NCI-H1105 treated with DMSO at 0.1 percent for 48 hours (cell line): ENCODE measurements around the gene RDX.

Source experiments
- DNase-seq: peaks from one replicate; lab custom pipeline; 2025; lab: John Stamatoyannopoulos, UW

The RDX gene

DNA sequence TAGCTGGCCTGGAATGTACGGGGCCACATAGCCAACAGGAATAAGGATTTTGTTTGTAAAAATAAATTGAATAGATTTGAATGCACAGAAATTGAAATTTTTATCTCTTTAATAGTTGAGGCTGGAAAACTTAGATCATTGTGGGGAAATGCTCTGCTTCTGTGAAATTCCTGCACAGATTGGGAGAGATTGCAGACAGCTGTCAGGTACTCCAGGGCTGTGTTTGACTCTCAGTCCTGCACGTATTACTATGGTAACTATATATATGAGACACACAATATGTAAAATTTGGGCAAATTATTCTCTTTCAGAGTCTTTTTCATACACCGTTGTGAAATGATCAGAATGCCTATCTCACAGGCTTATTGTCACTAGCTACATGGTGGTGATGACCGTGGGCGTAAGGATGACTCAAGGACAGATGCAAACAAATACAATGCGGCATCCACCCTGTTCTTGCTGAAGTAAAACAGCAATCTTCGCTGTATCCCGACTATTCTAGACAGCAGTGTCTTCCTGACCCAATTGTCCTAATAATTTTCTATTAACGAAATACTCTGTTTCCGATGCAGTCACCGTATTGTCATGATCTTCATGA is 123.8 kb downstream of the RDX start:
- DNase-seq: no peak

DNA sequence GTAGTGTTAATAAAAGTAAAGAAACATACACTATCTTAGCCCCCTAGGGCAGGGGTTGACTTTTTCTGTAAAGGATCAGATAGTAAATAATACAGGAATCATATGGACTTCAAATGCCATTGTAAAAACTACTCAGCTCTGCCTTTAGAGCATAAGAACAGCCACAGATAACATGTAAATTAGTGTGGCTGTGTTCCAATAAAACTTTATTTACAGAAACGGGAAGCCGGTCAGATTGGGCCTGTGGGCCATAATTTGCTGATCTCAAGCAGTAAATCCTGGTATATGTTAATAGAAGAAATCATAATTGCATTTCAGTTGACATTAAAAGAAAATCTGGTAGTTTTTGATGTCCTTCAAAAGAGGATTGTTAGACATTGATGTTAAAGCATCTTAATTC is 126.7 kb downstream of the RDX start:
- no peak for DNase-seq

DNA sequence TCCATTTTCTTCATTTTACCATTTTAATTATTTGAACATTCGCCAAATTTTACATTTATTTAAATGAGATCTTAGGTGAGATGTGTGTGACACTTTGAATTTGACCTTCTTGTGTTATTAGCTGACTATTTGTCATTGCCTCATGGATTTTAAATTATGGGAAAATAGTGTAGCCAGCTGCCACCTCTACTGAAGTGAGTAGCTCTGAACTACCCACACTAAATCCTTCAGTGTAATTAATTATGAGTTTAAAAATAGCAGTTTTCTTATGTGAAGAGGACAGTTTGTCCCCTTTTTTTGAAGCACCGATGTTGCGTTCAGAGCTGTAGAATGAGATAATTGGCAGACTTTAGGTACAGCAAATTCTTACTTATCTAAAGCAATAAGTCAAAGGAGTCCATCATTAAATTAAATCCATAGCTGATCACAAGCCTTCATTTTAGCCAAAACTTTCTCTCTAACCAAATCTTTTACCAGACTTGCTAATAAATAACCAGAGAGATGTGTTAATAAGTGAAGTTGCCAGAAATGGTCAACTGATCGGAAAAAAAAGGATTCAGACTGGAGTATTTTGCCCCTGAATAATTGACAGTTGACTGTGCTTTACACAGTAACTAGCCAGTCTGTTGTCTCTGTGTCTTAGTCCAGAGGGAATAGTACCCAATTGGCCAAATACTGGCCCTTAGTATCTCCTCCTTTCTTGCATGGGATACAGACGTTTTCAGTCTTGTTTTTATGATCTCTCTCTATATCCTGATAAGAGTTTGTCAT is 128.2 kb downstream of the RDX start:
- DNase-seq: no peak

DNA sequence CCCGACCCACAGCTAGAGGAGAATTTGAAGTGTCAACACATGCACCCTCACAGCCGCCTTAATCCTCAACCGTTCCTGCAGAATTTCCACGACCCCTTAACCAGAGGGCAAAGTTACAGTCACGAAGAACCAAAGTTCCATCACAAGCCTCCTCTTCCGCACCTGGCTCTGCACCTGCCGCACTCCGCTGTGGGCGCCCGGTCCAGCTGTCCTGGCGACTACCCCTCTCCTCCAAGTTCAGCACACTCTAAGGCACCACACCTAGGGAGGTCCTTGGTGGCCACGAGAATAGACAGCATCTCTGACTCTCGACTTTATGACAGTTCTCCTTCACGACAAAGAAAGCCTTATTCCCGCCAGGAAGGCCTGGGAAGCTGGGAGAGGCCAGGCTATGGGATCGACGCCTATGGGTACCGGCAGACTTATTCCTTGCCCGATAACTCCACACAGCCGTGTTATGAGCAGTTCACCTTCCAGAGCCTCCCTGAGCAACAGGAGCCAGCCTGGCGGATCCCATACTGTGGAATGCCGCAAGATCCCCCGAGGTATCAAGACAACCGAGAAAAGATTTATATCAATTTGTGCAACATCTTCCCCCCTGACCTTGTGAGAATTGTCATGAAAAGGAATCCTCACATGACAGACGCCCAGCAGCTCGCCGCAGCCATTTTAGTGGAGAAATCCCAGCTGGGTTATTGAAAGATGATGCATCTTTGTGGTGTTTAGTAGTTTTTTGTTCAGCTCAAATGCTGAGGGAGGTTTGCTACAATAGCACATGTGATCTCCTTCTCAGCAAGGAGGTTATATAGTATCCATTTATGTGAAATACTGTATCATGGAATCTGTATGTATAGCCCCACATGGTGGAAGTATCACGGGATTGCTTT is 131.1 kb downstream of the RDX start:
- DNase-seq: no peak

DNA sequence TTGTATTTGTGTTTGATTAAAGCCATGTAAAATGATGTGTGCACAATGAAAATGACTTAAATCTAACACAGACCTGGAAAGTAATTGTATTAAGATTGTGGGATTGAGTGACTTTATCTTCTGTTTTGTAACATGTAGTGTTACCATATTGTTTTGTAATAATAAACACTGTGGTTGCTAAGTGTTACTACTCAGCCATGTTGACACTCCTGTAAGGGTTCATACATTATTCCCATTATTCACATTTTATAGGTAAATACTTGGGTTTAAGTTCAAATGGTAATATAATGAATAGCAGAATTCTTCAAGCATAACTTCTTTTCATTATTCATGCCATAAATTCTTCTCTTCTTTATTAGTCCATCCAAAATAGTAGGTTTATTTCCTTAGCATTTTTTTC is 134.2 kb downstream of the RDX start:
- no peak for DNase-seq

DNA sequence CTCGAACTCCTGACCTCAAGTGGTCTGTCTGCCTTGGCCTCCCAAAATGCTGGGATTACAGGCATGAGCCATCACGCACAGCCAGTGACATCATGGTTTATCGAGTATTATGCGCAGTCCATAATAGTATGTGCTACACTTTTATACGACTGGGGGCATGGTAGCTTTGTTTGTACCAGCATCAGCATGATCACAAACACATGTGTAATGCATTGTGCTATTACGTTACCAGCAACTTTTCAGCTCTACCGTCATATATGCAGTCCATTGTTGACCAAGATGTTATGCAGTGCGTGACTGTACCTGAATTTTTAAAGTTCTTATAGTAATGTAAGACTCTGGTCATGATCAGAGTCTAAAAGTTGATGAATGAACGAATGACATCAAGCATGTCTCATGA is 135.4 kb downstream of the RDX start:
- DNase-seq: no peak

DNA sequence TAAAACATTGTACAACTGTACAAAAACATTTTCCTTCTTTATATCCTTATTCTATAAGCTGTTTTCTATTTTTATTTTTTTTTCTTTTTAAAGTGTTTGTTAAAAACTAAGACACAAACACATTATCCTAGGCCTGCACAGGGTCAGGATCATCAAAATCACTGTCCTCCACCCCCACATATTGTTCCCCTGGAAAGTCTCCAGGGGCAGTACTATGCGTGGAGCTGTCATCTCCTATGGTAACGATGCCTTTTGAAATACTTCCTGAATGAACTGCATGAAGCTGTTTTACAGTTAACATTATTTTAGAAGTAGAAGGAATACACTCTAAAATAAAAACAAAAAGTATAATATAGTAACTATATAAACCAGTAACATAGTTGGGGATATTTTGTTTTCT is 136.0 kb downstream of the RDX start:
- DNase-seq: no peak

DNA sequence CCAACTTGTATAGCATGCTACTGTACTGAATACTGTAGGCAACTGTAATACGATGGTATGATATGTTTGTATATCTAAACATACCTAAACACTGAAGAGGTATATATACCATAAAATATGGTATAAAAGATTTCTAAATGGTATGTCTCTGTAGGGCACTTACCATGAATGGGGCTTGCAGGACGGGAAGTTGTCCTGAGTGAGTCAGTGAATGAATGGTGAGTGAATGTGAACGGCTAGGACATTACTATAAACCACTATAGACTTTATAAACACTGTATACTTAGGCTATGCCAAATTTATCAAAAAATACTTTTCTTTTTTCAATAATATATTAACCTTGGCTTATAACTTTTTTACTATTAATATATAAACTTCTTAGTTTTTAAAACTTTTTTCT is 136.4 kb downstream of the RDX start:
- no peak for DNase-seq

DNA sequence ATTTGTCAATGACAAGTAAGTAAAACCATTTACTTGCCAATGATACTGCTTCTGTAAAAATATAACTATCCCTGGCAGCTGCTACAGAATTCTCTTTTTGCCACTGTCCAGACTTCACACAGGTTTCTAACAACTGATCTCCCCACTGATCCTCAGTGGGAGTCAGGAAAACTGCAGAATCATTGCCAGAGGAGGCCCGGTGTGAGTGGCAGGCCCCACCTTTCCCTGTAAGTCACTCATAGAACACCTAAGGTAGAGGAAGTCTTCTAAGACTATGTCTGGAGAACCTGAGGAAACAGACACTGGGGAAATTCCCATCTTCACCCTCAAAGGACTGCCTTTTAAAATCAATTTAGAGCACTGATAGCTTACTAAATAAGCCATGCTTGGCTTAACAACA is 136.9 kb downstream of the RDX start:
- no peak for DNase-seq

DNA sequence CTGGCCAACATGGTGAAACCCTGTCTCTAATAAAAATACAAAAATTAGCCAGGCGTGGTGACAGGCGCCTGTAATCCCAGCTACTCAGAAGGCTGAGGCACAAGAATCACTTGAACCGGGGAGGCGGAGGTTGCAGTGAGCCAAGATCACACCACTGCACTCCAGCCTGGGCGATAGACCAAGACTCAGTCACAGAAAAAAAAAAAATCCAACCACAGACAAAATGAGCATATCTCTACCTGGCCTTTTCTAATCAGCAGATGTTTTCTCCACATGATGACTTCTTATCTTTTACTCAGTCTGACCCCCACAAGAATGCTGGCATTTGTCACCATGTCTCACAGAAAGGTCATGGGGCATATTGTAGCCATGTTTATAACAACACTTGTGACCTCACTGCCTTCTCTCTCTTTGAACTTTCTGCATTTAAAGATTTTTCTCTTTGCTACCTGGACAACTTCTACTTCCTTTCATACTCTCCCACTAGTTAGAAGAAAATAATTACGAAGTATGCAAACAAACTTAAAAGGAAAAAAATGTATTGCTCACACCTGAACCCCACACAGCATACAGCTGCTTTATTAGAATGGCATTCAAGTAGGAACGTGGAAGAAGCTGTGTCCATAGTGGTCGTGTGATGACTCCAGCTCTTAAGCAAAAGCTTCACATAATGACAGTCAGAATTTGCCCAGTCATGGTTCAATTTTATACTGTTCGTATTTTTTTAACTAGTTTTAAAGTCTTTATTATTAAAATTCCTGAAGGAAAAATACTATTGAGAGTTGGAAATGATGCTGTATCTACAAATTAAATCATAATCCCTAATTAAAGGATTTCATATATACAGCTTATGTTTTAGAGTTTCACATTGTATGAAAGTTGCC is 137.9 kb downstream of the RDX start:
- no peak for DNase-seq

DNA sequence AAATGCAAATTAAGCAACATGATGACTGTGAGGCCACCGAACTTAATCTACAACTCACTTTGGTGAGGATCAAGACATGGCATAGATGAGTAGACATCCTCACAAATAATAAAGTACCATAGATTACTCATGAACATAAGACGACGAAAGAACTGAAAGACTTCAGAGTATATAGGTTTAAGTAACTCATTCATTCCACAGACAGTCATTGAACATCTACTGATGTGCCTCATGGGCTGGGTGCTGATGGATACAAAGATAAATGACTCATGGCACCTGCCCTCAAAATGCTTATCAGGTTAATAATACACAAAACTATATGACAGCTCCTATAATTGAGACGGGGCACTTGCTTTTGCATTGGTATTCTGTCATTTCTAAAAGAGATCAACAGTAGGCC is 139.9 kb downstream of the RDX start:
- DNase-seq: no peak

DNA sequence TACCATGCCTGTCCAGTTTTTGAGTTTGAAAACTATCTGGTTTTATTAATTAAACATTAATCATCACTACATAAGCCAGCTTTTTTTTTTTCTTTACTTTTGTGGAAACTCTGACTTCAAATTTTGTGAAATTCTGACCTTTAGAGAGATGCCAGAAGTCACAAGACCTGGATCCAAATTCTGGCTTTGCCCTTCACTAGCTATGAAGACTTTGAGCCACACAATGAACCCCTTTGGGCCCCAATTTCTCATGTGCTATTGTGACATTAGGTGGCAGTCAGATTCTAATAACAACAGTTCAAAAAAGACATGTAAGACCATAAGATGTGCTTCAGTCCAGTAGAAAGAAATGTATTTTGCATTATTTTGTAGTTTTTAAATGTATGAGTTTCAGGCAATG is 142.9 kb downstream of the RDX start:
- DNase-seq: no peak

DNA sequence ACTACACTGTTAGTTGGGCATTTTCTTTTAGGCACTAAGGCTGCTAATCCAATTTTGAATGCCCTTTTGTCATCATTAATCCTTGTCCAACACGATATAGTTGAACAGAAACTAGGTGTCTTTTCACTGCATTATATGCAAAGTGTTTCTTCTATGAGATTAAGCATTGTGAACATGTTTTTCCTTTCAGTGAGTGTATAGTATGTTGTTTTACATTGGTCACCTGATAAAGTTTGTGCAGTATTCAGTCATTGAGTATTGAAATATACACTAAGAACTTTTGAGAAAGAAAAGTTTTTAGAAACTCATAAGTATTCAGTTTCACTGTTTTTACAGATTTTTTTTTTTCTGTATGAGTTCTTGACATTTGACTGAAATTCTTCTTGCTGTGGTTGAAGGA is 144.2 kb downstream of the RDX start:
- no peak for DNase-seq

DNA sequence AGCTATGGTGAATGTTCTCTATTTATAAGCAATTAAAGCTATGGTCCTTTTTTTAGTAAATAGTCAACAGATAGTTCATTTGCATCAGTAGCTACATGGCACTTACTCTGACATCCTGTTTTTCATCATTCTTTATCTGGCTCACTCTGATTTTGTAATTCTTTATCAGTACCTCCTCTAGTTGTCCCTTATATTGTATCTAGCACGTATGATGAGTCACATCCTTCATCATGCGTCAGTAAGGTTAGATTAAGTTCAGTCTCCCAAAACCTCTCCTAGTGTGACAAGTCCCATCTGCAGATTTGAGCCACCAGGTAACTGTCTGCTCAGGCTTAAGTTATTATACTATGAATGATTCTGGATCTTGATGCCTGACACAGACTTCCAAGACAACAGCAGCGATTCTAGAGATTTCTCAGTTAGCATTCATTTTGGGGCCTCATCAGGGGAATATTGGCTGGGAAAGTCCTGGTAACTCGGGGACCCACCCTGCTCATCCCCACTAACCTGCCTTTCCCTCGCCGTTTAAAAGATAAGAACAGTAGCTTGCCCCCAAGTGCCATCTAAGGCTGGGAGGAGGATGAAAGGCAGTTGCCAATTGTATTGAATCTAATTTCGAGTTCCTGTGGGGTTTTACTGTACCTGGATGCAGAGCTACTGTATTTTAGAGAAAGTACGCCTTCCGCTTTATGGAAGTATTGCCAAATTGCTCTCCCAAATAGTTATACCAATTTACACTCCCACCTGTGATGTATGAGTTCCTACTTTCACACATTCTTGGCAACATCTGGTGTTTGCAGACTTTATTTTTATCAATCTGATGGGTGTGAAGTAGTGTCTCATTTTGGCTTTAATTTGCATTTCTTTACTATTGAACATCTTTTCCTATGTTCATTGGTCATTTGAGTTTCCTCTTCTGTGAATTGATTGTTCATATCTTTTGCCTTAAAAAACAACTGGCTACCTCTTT is 147.4 kb downstream of the RDX start:
- DNase-seq: no peak

DNA sequence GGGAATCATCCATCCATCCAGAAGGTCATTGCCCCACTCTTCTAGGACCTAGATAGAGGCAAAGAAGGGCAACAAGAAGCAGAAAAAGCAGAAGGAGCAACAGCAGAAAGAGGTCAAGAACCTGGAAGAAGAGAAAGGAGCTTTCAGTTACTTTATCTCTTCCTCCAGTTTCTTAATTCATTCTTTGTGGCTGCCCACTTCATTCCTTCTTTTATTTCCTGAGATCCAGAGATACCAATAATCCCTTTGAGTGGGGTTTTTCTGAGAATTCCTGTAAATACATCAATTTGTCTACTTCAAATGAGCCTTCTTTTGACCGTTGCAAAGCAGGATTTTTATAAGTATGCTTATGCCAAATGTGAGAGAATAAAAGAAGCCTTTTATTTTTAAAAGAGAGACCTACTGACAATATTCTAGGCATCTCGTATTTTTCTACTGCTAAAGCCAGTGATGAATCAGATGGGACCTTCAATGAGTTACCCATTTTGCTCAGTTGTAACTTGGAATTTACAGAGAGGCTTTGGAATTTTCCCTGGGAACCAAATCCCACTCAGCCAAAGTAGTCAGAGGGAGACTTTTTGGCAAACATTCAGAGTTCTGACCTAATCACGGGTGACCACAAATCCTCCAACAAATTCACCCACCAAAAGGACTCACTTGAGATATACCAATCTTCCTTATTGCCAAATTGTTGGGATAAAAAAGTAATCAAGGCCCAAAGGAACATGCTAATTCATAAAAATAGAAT is 148.3 kb downstream of the RDX start:
- no peak for DNase-seq

DNA sequence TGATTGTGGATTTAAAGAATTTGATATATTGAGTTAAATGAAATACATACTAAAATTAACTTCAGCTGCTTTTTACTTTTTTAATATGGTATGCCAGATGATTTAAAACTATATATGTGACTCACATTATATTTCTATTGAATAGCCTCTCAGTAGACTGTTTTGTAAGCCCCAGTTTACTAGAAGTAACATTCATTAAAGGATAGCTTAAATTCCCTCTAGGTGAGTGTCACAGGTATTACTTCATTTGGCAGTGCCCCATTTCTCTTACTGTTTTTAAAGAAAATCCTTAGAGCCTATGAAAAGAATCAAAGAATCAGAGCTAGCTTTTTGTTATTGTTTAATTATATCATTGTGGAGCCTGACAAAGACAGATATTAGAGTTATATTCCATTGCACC is 154.6 kb downstream of the RDX start:
- DNase-seq: no peak

DNA sequence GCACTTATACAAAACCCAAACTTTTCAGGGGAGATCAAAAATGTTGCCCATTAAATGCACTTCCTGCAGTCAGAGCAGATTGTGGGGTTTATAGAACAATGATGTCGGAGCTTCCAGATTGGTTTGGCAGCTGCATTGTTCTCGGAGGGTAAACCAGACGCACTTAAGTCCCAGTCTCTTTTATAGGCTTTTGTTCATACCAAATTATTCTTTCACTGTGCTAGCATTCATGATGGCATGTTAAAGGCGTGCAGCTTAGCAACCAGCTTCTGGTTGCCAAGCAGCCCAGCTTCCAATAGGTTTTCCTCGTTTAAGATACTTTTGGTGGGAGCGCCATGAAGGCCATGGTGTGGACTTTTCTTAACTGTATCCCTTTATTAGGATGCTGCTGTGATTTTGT is 162.3 kb downstream of the RDX start:
- DNase-seq: peak; percentile 97

DNA sequence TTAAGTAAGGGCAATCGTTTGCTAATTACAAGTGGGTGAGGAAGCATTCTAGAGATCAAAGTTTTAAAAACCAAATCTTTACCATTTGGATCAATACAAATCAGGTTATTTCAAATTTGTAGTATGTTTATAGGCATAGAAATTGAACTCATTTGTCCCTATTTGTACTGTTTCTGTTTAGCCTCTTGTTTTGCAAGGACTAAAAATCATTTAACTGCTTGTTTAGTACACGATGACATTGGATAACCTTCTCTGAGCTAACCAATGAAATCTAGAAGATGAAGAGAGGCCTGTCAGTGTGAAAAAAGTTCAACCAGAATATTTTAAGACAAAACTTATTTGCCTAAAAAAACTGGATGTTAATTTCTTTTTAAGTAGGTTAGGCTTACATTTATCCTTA is 163.3 kb downstream of the RDX start:
- DNase-seq: peak; percentile 39

DNA sequence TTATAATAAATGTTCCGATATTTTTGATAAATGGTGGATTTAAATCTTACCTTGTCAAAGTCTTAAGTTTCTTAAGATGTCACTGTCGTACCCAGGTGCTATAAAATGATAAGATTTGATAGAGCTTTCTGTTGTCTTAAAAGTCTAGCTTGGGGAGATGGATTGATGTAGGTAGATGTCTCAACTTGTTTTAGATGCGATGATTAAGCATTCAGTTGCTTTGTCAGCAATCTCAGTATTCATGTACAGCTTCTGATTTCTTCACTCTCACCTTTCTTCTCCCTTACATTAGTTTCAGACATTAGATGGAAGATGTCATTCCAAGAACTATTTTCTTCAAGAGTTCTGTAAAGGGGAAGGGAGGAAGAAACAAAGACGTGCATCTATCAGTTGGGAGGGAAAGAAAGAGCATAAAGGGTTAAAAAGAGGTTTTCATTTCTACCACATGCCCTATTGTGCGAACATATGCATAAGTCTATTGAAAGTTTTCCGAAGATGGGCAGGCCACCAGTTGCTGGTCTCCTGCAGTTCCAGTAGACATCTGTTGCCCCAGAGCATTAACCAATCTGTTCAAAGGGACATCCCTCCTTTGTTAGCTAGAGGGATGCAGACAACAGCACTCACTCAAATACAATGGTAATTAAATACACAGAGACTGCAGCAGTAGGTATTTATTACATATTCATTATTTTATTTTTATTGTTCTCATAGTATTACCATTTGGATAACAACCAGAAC is 164.9 kb downstream of the RDX start:
- DNase-seq: peak; percentile 78
